Sigmoid colon (tissue), 7 donors: Measurements from ENCODE around the gene DCD. TPM values are rescaled to one million over a fixed set of nuclear protein-coding genes. Genes with fewer than 3 reads are reported as not detected.

Source experiments
- DNase-seq: peaks from one replicate; pipeline ENCODE4 v3.0.0-alpha.2; 2019
- H3K27ac ChIP-seq, 4 donors: fragments of 200-600 bp; sonication (generic); one replicate each; pipeline ENCODE4 v1.5.1; 2016 to 2019; ENCODE audit warnings: mild to moderate bottlenecking in 1 of 4
- H3K27me3 ChIP-seq, 3 donors: fragments of 200-600 bp; sonication (generic); one replicate each; pipeline ENCODE4 v1.5.1; 2019; ENCODE audit warnings: mild to moderate bottlenecking in 1 of 3
- H3K36me3 ChIP-seq, 4 donors: fragments of 200-600 bp; sonication (generic); one replicate each; pipeline ENCODE4 v1.5.1; 2016 to 2019
- H3K4me1 ChIP-seq, 4 donors: fragments of 200-600 bp; sonication (generic); one replicate each; pipeline ENCODE4 v1.5.1; 2017 to 2019
- H3K4me3 ChIP-seq, 4 donors: fragments of 200-600 bp; sonication (generic); one replicate each; pipeline ENCODE4 v1.5.1; 2017 to 2019; ENCODE audit warnings: mild to moderate bottlenecking in 2 of 4, moderate library complexity in 1 of 4
- H3K9me3 ChIP-seq, 4 donors: fragments of 200-600 bp in 3 of 4; sonication (generic) in 3 of 4; one replicate each; pipeline versions ENCODE4 v1.5.1 to v1.6.1; 2013 to 2019
- CTCF ChIP-seq, 4 experiments: fragments of 450-650 bp in 3 of 4; fragments of 200-600 bp in 1 of 4; IDR thresholded peaks; one replicate each; pipeline ENCODE4 v1.5.1; 2016 to 2019; ENCODE audit warnings: antibody characterized with exemption in 4 of 4, mild to moderate bottlenecking in 3 of 4, moderate library complexity in 2 of 4
- EP300 ChIP-seq, 4 donors: sonication (generic); formaldehyde crosslinking; IDR thresholded peaks; one replicate each; pipeline ENCODE4 v1.6.1; 2017; ENCODE audit warnings: antibody characterized with exemption in 4 of 4
- POLR2A ChIP-seq, 2 donors: fragments of 450-650 bp; IDR thresholded peaks; one replicate each; pipeline ENCODE4 v1.6.1; 2016; ENCODE audit warnings: antibody characterized with exemption in 2 of 2, mild to moderate bottlenecking in 2 of 2, moderate library complexity in 2 of 2
- POLR2AphosphoS5 ChIP-seq, 4 donors: sonication (generic); formaldehyde crosslinking; IDR thresholded peaks; one replicate each; pipeline ENCODE4 v1.6.1; 2017; ENCODE audit warnings: antibody characterized with exemption in 4 of 4
- WGBS, 2 donors: extraction: QIAGEN DNeasy Blood & Tissue Kit; methylation state at CpG; one replicate each; pipeline ENCODE4 v1.1.7; 2013; 5-methylcytosine and 5-hydroxymethylcytosine counted together
- intact Hi-C: fragments of 100-400 bp; cut with DNase I; formaldehyde crosslinking; loops from one replicate; pipeline ENCODE4 v1.15.1; 2023
- polyA plus RNA-seq, 3 donors: library from polyadenylated mRNA; stranded (reverse); fragments of 200-250 nt; gene quantifications; one replicate each; pipeline ENCODE4 v1.2.3, GENCODE V29; 2013
- total RNA-seq, 4 donors: library from RNA; depleted of rRNA; stranded (reverse); fragments of >200 nt; gene quantifications; one replicate each; pipeline ENCODE4 v1.1.0, GENCODE V29; 2016
- donor health status: healthy with polysubstance abuse.
- donor health status: Bipolar disorder and iron deficiency.
- donor health status: healthy.

Gene DCD
- total and polyA plus RNA-seq, 7 donors, result not detected

DNA sequence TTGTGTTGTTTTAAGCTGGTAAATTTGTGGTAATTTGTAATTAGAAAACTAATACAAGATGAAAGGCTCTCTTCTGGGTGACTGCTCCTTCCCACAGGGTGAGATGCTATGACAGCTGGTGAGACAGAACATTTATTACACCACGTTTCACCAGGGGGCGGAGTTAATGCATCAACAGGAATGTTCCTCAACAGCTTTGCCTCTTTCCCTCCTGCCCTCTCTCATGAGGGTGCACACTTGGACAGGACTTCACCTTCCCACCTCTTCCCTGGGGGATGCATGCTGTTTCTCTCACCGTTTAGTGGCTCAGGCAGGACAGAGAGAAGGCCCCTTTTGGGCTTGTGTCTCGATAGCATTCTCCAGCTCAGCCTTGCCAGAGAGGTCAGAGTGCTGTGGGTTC is 46.3 kb downstream of the DCD start:
- WGBS, 2 donors, result 54 to 59% methylated on average over 4 of the region's 4 CpGs
- intact Hi-C loops, result loop anchor here (2.0 kb wide), 1 partner anchor 357 kb away; no protein-coding TSS in a partner anchor

GRCh38 chr12:54598970-54599369 is 49.2 kb downstream of the DCD start:
- intact Hi-C loops, result loop anchor here (10.0 kb wide), 1 partner anchor 1056 kb away; no protein-coding TSS in a partner anchor
- no peak for TF ChIP-seq CTCF (IDR thresholded peaks at IDR 0.05)
- TF ChIP-seq EP300 (IDR thresholded peaks at IDR 0.05), result no peak
- no peak for TF ChIP-seq POLR2A (IDR thresholded peaks at IDR 0.05)
- no peak for TF ChIP-seq POLR2AphosphoS5 (IDR thresholded peaks at IDR 0.05)

More for the DNA sequence above, 46.3 kb downstream of the DCD start:
- no peak for TF ChIP-seq EP300 (IDR thresholded peaks at IDR 0.05)
- no peak for TF ChIP-seq POLR2A (IDR thresholded peaks at IDR 0.05)
- TF ChIP-seq POLR2AphosphoS5 (IDR thresholded peaks at IDR 0.05), result no peak
- TF ChIP-seq CTCF (IDR thresholded peaks at IDR 0.05), result no peak
- no peak for DNase-seq
- H3K9me3 ChIP-seq, result no peaks in the 10 kb centered on the region
- no peak overlapping the region for H3K27ac ChIP-seq
- no peak overlapping the region for H3K4me3 ChIP-seq
- H3K4me1 ChIP-seq, result no peaks in the 10 kb centered on the region
- no peaks in the 10 kb centered on the region for H3K36me3 ChIP-seq
- H3K27me3 ChIP-seq, result no peaks in the 10 kb centered on the region

DNA sequence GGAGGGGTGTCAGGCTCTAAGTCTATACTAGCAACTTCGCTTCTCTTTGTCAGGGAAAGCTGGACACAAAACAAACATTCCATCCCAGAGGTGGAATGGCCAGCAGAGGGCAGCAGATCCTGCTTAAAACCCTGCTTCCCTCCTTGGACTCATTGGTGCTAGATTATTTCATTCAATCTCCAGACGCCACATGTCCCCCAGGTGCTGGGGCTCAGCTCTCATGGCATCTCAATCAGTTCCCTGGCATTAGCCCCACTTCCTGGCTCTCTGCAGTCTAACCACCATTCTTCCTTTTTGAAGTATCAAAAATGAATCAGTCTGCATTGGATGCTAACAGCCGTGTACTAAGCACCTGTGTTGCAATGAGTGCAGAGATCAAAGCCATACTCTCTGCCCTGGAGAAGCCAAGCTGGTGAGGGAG is 51.6 kb downstream of the DCD start:
- Histone ChIP-seq H3K4me3 (no peak overlapping the region), H3K27me3 (no peaks in the 10 kb centered on the region), H3K4me1 (peaks cover 0 to 17% (median 13%) of the 10 kb centered on the region in 4 donors), H3K9me3 (no peaks in the 10 kb centered on the region), H3K27ac (no peak overlapping the region), H3K36me3 (no peaks in the 10 kb centered on the region)
- 20 to 27% methylated on average over 3 of the region's 3 CpGs for WGBS, 2 donors
- intact Hi-C loops, result loop anchor here (2.0 to 10.0 kb wide), 2 partner anchors 16 to 1058 kb away; no protein-coding TSS in a partner anchor
- DNase-seq, result peak; percentile 76
- TF ChIP-seq CTCF (IDR thresholded peaks at IDR 0.05) (peak in 3 of 4 experiments; percentile 51 to 84 (median 66)), EP300 (IDR thresholded peaks at IDR 0.05) (no peak), POLR2AphosphoS5 (IDR thresholded peaks at IDR 0.05) (no peak), POLR2A (IDR thresholded peaks at IDR 0.05) (no peak)

More at GRCh38 chr12:54598970-54599369, 49.2 kb downstream of the DCD start:
- Histone ChIP-seq H3K27ac (no peak overlapping the region), H3K4me3 (no peak overlapping the region), H3K27me3 (no peaks in the 10 kb centered on the region), H3K9me3 (no peaks in the 10 kb centered on the region), H3K36me3 (no peaks in the 10 kb centered on the region), H3K4me1 (peaks cover 0 to 5% (median 2%) of the 10 kb centered on the region in 4 donors)
- no peak for DNase-seq
- 87 to 88% methylated on average over 5 of the region's 5 CpGs for WGBS, 2 donors

GRCh38 chr12:54595471-54595870 is 52.7 kb downstream of the DCD start:
- H3K36me3 ChIP-seq, result no peaks in the 10 kb centered on the region

More at GRCh38 chr12:54595471-54595870, 52.7 kb downstream of the DCD start:
- no peak for DNase-seq
- H3K9me3 ChIP-seq, result no peaks in the 10 kb centered on the region
- H3K4me1 ChIP-seq, result peaks cover 0 to 28% (median 24%) of the 10 kb centered on the region in 4 donors
- no peak overlapping the region for H3K27ac ChIP-seq
- intact Hi-C loops, result loop anchor here (10.0 kb wide), 1 partner anchor 1059 kb away; no protein-coding TSS in a partner anchor
- TF ChIP-seq EP300 (IDR thresholded peaks at IDR 0.05) (no peak), POLR2AphosphoS5 (IDR thresholded peaks at IDR 0.05) (no peak), CTCF (IDR thresholded peaks at IDR 0.05) (no peak), POLR2A (IDR thresholded peaks at IDR 0.05) (no peak)
- WGBS, 2 donors, result 79 to 84% methylated on average over 3 of the region's 3 CpGs
- no peak overlapping the region for H3K4me3 ChIP-seq
- no peaks in the 10 kb centered on the region for H3K27me3 ChIP-seq

Other genes starting within 250 kb of the DCD start
- 100 to 1,000 TPM; 200 to 765 (median 459) TPM for gene ITGA5, start 229.1 kb downstream of the DCD start, total RNA-seq
- gene ITGA5, start 229.1 kb downstream of the DCD start, polyA plus RNA-seq, result 10 to 100 TPM in 1 of 3 donors, 1 to 10 TPM in 2; 7.4 to 92.7 (median 7.8) TPM
- not detected for gene GTSF1, start 174.8 kb downstream of the DCD start, total RNA-seq
- 1 to 10 TPM in 2 of 3 donors, not detected in 1; 1.4 to 3.6 TPM for gene GTSF1, start 174.8 kb downstream of the DCD start, polyA plus RNA-seq
- gene NCKAP1L, start 150.6 kb downstream of the DCD start, total RNA-seq, result 10 to 100 TPM; 35.0 to 99.7 (median 53.8) TPM
- gene NCKAP1L, start 150.6 kb downstream of the DCD start, polyA plus RNA-seq, result 10 to 100 TPM in 1 of 3 donors, 1 to 10 TPM in 2; 5.4 to 25.9 (median 7.2) TPM
- gene PDE1B, start 98.8 kb downstream of the DCD start, total RNA-seq, result 10 to 100 TPM in 3 of 4 donors, 1 to 10 TPM in 1; 6.4 to 24.4 (median 15.1) TPM
- 1 to 10 TPM; 1.6 to 3.9 (median 1.8) TPM for gene PDE1B, start 98.8 kb downstream of the DCD start, polyA plus RNA-seq
- gene PPP1R1A, start 59.7 kb downstream of the DCD start, total RNA-seq, result 10 to 100 TPM; 17.5 to 48.9 (median 24.9) TPM
- 1 to 10 TPM in 2 of 3 donors, under 1 TPM in 1; 0.92 to 3.0 (median 1.2) TPM for gene PPP1R1A, start 59.7 kb downstream of the DCD start, polyA plus RNA-seq
- gene LACRT, start 13.5 kb downstream of the DCD start, total RNA-seq, result not detected
- not detected for gene LACRT, start 13.5 kb downstream of the DCD start, polyA plus RNA-seq
- not detected for gene MUCL1, start 206.2 kb upstream of the DCD start, total RNA-seq
- gene MUCL1, start 206.2 kb upstream of the DCD start, polyA plus RNA-seq, result under 1 TPM in 1 of 3 donors, not detected in 2; 0.36 TPM